Fibroblast of lung (primary cell): ENCODE data around the gene VPS26C. TPM values are rescaled to one million over a fixed set of nuclear protein-coding genes. Genes with fewer than 3 reads are reported as not detected.

Experiments
- DNase-seq, 2 donors: peaks; one replicate each; pipeline versions ENCODE4 v3.0.0 to v3.0.0-alpha.2; 2010; ENCODE audit warnings: low read depth in 2 of 2
- H2AFZ ChIP-seq: 2 replicates; pipeline ENCODE4 v1.5.1; 2012; ENCODE audit warnings: low read length, control low read depth, inconsistent platforms
- H3K27ac ChIP-seq: 2 replicates; pipeline ENCODE4 v1.5.1; 2011; ENCODE audit warnings: low read length, control low read depth; ENCODE audit not compliant: insufficient read depth
- H3K27me3 ChIP-seq: 2 replicates; pipeline ENCODE4 v1.5.1; 2011; ENCODE audit warnings: mild to moderate bottlenecking, low read length; ENCODE audit not compliant: control insufficient read depth, insufficient read depth
- H3K36me3 ChIP-seq: 2 replicates; pipeline ENCODE4 v1.5.1; 2011; ENCODE audit warnings: low read length; ENCODE audit not compliant: control insufficient read depth, insufficient read depth
- H3K4me1 ChIP-seq: 2 replicates; pipeline ENCODE4 v1.5.1; 2011; ENCODE audit warnings: low read length; ENCODE audit not compliant: control insufficient read depth, insufficient read depth; ENCODE audit errors: extremely low read depth
- H3K4me2 ChIP-seq: 2 replicates; pipeline ENCODE4 v1.5.1; 2011; ENCODE audit warnings: low read length, control low read depth; ENCODE audit not compliant: insufficient read depth; ENCODE audit errors: extremely low read depth
- H3K4me3 ChIP-seq, 4 experiments: fragments of 200-600 bp in 1 of 4; sonication (generic) in 1 of 4; replicated peaks in 1 of 4; 2 replicates each; pipeline ENCODE4 v1.5.1; 2011 to 2016; ENCODE audit warnings: low read length in 4 of 4, low read depth in 3 of 4, mild to moderate bottlenecking in 3 of 4, control low read depth in 2 of 4, inconsistent platforms in 1 of 4, mixed read lengths in 1 of 4; ENCODE audit not compliant: insufficient read depth in 1 of 4; ENCODE audit errors: control extremely low read depth in 1 of 4
- H3K79me2 ChIP-seq: 2 replicates; pipeline ENCODE4 v1.5.1; 2012; ENCODE audit warnings: mild to moderate bottlenecking, low read length, inconsistent platforms; ENCODE audit not compliant: control insufficient read depth, insufficient read depth
- H3K9ac ChIP-seq: 2 replicates; pipeline ENCODE4 v1.5.1; 2011; ENCODE audit warnings: mild to moderate bottlenecking, low read length, control low read depth; ENCODE audit not compliant: insufficient read depth
- H3K9me3 ChIP-seq: 2 replicates; pipeline ENCODE4 v1.5.1; 2012; ENCODE audit warnings: low read depth, low read length; ENCODE audit not compliant: control insufficient read depth, insufficient read depth
- H4K20me1 ChIP-seq: 2 replicates; pipeline ENCODE4 v1.5.1; 2011; ENCODE audit warnings: low read length; ENCODE audit not compliant: control insufficient read depth, insufficient read depth; ENCODE audit errors: extremely low read depth
- EZH2 ChIP-seq: IDR thresholded peaks from 2 replicates; pipeline ENCODE4 v1.5.1; 2012; ENCODE audit warnings: low read length, control low read depth, mild to moderate bottlenecking; ENCODE audit errors: missing control alignments
- polyA plus RNA-seq, 2 donors: library from polyadenylated mRNA; depleted of rRNA in 1 of 2; stranded (reverse) in 1 of 2; unstranded in 1 of 2; fragments of >200 nt; gene quantifications; 2 replicates each; pipeline ENCODE4 v1.2.1, GENCODE V29; 2011 to 2012; ENCODE audit warnings: missing spikeins in 1 of 2
- total RNA-seq: library from RNA; depleted of rRNA; stranded (reverse); fragments of >200 nt; gene quantifications from 2 replicates; pipeline ENCODE4 v1.2.1, GENCODE V29; 2014
- TF ChIP-seq, protein P1 (sequence below), 2 donors: IDR thresholded peaks in 1 of 2; conservative IDR thresholded peaks in 1 of 2; 1 replicate in 1 of 2; 2 replicates in 1 of 2; pipeline ENCODE4 v1.5.1; 2011 to 2012; ENCODE audit warnings: low read length in 2 of 2, control low read depth in 1 of 2, inconsistent platforms in 1 of 2, low read depth in 1 of 2, mild to moderate bottlenecking in 1 of 2

VPS26C gene
- total and polyA plus RNA-seq, 2 donors (not counting 1 experiment from before 2014, with no cell fraction given), result 61.4 to 84.4 TPM

DNA sequence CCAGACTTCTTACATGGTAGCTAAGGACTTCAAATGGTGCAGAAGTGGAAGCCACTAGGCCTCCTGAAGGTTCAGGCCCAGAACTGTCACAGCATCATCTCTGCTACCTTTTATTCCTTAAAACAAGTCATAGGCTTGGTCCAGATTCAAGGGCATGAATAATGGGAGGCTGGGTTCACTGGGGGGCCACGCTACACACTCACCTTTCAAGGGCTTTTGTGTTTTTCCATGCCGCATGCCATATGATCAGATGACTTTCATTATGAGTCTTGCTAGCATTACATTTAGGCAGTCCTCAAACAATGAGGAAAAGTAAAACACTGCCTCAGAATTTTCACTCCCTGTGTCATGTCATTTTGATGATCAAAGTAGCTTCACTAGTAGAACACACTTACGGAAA is 83.4 kb downstream of the VPS26C start:
- H3K4me1 ChIP-seq, result no peaks in the 10 kb centered on the region

DNA sequence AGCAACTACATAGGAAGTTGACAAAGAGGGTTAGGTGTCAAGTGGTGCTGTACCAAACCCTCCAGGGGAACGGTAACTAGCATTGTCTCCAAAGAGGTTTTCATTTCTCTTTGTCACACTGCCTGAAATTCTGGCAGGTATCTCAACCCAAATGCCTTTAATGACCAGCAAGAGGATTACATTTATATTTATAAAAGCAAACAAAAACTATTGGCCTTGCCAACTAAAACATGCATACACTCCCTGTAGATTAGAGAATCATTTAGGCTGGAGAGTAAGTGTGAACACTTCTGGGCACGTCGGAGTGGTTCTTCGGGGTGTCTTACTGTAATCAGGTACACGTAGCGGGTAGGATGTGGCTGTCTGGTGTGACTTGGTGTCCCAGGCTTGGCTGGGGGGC is 84.9 kb downstream of the VPS26C start:
- TF ChIP-seq, protein P1, sequence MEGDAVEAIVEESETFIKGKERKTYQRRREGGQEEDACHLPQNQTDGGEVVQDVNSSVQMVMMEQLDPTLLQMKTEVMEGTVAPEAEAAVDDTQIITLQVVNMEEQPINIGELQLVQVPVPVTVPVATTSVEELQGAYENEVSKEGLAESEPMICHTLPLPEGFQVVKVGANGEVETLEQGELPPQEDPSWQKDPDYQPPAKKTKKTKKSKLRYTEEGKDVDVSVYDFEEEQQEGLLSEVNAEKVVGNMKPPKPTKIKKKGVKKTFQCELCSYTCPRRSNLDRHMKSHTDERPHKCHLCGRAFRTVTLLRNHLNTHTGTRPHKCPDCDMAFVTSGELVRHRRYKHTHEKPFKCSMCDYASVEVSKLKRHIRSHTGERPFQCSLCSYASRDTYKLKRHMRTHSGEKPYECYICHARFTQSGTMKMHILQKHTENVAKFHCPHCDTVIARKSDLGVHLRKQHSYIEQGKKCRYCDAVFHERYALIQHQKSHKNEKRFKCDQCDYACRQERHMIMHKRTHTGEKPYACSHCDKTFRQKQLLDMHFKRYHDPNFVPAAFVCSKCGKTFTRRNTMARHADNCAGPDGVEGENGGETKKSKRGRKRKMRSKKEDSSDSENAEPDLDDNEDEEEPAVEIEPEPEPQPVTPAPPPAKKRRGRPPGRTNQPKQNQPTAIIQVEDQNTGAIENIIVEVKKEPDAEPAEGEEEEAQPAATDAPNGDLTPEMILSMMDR (conservative IDR thresholded peaks at IDR 0.05 in 1 of 2, IDR thresholded peaks at IDR 0.05 in 1 of 2; ENCODE audit: low read depth in 1 of 2, low read length in 2 of 2), result no peak
- TF ChIP-seq EZH2, result no peak
- Histone ChIP-seq H3K4me3 (no peak overlapping the region), H3K79me2 (no peaks in the 10 kb centered on the region), H3K27ac (no peak overlapping the region), H3K4me2 (no peak overlapping the region), H3K4me1 (no peaks in the 10 kb centered on the region), H4K20me1 (no peaks in the 10 kb centered on the region), H3K9ac (no peak overlapping the region), H3K36me3 (peaks cover 3% of the 10 kb centered on the region), H3K9me3 (no peaks in the 10 kb centered on the region), H3K27me3 (no peaks in the 10 kb centered on the region), H2AFZ (no peak overlapping the region)
- no peak for DNase-seq

More for the DNA sequence above, 83.4 kb downstream of the VPS26C start:
- no peaks in the 10 kb centered on the region for H4K20me1 ChIP-seq
- DNase-seq, result no peak
- no peak overlapping the region for H3K27ac ChIP-seq
- TF ChIP-seq EZH2, result no peak
- TF ChIP-seq, protein P1 (conservative IDR thresholded peaks at IDR 0.05 in 1 of 2, IDR thresholded peaks at IDR 0.05 in 1 of 2; ENCODE audit: low read depth in 1 of 2, low read length in 2 of 2), result no peak
- H3K4me2 ChIP-seq, result no peak overlapping the region
- H3K79me2 ChIP-seq, result no peaks in the 10 kb centered on the region
- H3K36me3 ChIP-seq, result peaks cover 3% of the 10 kb centered on the region
- no peak overlapping the region for H3K9ac ChIP-seq
- H3K27me3 ChIP-seq, result no peaks in the 10 kb centered on the region
- H3K4me3 ChIP-seq, result no peak overlapping the region
- H2AFZ ChIP-seq, result no peak overlapping the region
- H3K9me3 ChIP-seq, result no peaks in the 10 kb centered on the region

DNA sequence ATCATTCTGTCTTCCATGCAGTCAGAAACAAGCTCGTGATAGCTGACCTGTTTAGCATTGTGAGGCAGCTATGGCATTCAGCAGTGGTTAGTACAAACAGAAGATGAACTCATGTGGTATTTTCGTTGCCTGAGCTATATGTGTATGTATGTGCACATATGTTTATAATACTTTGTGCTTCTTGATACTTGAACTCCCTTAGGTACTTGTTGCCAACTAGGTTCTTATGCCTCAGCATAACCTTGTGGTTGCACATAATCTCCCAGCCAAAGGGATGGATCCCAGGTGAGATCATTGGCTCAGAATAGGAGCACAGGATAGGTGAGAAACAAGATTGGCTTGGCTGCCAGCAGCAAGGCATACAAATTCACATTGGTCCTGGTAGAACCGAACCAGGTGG is 86.1 kb downstream of the VPS26C start:
- H3K79me2 ChIP-seq, result no peaks in the 10 kb centered on the region
- TF ChIP-seq, protein P1 (conservative IDR thresholded peaks at IDR 0.05 in 1 of 2, IDR thresholded peaks at IDR 0.05 in 1 of 2; ENCODE audit: low read depth in 1 of 2, low read length in 2 of 2), result no peak
- TF ChIP-seq EZH2, result no peak
- no peak overlapping the region for H3K4me2 ChIP-seq
- H3K36me3 ChIP-seq, result peaks cover 3% of the 10 kb centered on the region
- H3K9me3 ChIP-seq, result no peaks in the 10 kb centered on the region
- H3K9ac ChIP-seq, result no peak overlapping the region
- no peak overlapping the region for H2AFZ ChIP-seq
- no peaks in the 10 kb centered on the region for H3K4me1 ChIP-seq
- no peaks in the 10 kb centered on the region for H3K27me3 ChIP-seq
- no peak for DNase-seq
- no peak overlapping the region for H3K27ac ChIP-seq
- H4K20me1 ChIP-seq, result no peaks in the 10 kb centered on the region
- no peak overlapping the region for H3K4me3 ChIP-seq
